K562 (cell line): Measurements from ENCODE around the gene PPP4R1. TPM values are rescaled to one million over a fixed set of nuclear protein-coding genes. Genes with fewer than 3 reads are reported as not detected.

Experiments
- ATF4 ChIP-seq: fragments of 450-650 bp; formaldehyde crosslinking; IDR thresholded peaks from 2 replicates; pipeline ENCODE4 v1.4.0; 2022; ENCODE audit warnings: mild to moderate bottlenecking, moderate library complexity
- CLOCK ChIP-seq: fragments of 250-450 bp; sonication (Bioruptor Pico); IDR thresholded peaks from 2 replicates; pipeline ENCODE4 v1.4.0; 2020; ENCODE audit warnings: mild to moderate bottlenecking, moderate library complexity, borderline replicate concordance
- DACH1 ChIP-seq: fragments of 450-650 bp; IDR thresholded peaks from 2 replicates; pipeline ENCODE4 v1.6.1; 2018; ENCODE audit not compliant: partially characterized antibody
- EHMT2 ChIP-seq: fragments of 450-650 bp; IDR thresholded peaks from 2 replicates; pipeline ENCODE4 v1.6.1; 2018; ENCODE audit warnings: antibody characterized with exemption
- ELK3 ChIP-seq: fragments of 450-650 bp; formaldehyde crosslinking; IDR thresholded peaks from 2 replicates; pipeline ENCODE4 v1.4.0; 2020; ENCODE audit warnings: mild to moderate bottlenecking
- HEY1 ChIP-seq: fragments of 250-450 bp; sonication (Bioruptor Pico); IDR thresholded peaks from 2 replicates; pipeline ENCODE4 v1.5.0; 2020; ENCODE audit warnings: mild to moderate bottlenecking, moderate library complexity, borderline replicate concordance
- MAFF ChIP-seq: IDR thresholded peaks from 2 replicates; pipeline ENCODE4 v1.6.1; 2012; ENCODE audit warnings: low read length, improper control_type of control experiment
- PREB ChIP-seq: sonication (generic); formaldehyde crosslinking; IDR thresholded peaks from 2 replicates; pipeline ENCODE4 v1.8.1; 2023; ENCODE audit warnings: mild to moderate bottlenecking, missing genetic modification reagents
- PRMT5 ChIP-seq: sonication (generic); formaldehyde crosslinking; IDR thresholded peaks from 2 replicates; pipeline ENCODE4 v1.5.0; 2020; ENCODE audit warnings: missing genetic modification reagents
- TCF3 ChIP-seq: sonication (generic); formaldehyde crosslinking; IDR thresholded peaks from 2 replicates; pipeline ENCODE4 v1.4.0; 2020; ENCODE audit warnings: mild to moderate bottlenecking, missing genetic modification reagents
- ZHX1 ChIP-seq: fragments of 150-350 bp; conservative IDR thresholded peaks from 2 replicates; pipeline ENCODE4 v1.6.1; 2014; ENCODE audit warnings: low read length
- ZNF12 ChIP-seq: sonication (generic); formaldehyde crosslinking; IDR thresholded peaks from 2 replicates; pipeline ENCODE4 v1.4.0; 2020; ENCODE audit warnings: mild to moderate bottlenecking, missing genetic modification reagents
- ZNF511 ChIP-seq: sonication (generic); formaldehyde crosslinking; IDR thresholded peaks from 2 replicates; pipeline ENCODE4 v1.8.0; 2022; ENCODE audit warnings: mild to moderate bottlenecking, missing genetic modification reagents
- ZNF609 ChIP-seq: sonication (generic); formaldehyde crosslinking; IDR thresholded peaks from 2 replicates; pipeline ENCODE4 v1.8.1; 2023; ENCODE audit warnings: missing genetic modification reagents, mild to moderate bottlenecking, borderline replicate concordance
- polyA plus RNA-seq, 8 experiments: library from polyadenylated mRNA; depleted of rRNA in 4 of 8; stranded (reverse) in 5 of 8; unstranded in 3 of 8; fragments of >200 nt; fragmentation: Nextera tagmentation in 2 of 8; fragmentation: Illumina TruSeq in 1 of 8; extraction: Ambion mirVana in 2 of 8; extraction: Trizol in 1 of 8; gene quantifications; 2 replicates each; pipeline versions ENCODE4 v1.2.1 to v1.2.3, GENCODE V29; 2011 to 2014; ENCODE audit warnings: inconsistent platforms in 1 of 8, missing spikeins in 1 of 8
- total RNA-seq, 7 experiments: library from RNA; depleted of rRNA in 6 of 7; stranded (reverse); fragments of >200 nt in 6 of 7; fragmentation: Illumina TruSeq in 2 of 7; extraction: Trizol in 2 of 7; gene quantifications; 2 replicates each; pipeline versions ENCODE4 v1.2.1 to v1.2.3, GENCODE V29; 2011 to 2021; ENCODE audit warnings: low replicate concordance in 1 of 7

Gene PPP4R1
- total and polyA plus RNA-seq, 9 of the 15 experiments (the other 6 are each of a cell fraction or from before 2014, with no cell fraction given) = 23.5 to 136 (median 84.5) TPM

GRCh38 chr18:9575558-9575957 lies 38.8 kb downstream of the PPP4R1 start (continued):
- no peak for TF ChIP-seq ZHX1
- peak; percentile 8; the same call in 1 of the 2 replicates for TF ChIP-seq TCF3 (CRISPR knock-in tag)
- no peak for TF ChIP-seq PREB (CRISPR knock-in tag)
- no peak for TF ChIP-seq ZNF609 (CRISPR knock-in tag)
- TF ChIP-seq ELK3 (CRISPR knock-in tag) = no peak
- TF ChIP-seq ZNF511 (CRISPR knock-in tag) = no peak
- TF ChIP-seq EHMT2 = no peak
- TF ChIP-seq ZNF12 (CRISPR knock-in tag) = no peak
- no peak for TF ChIP-seq DACH1
- peak; percentile 74; the same call in 1 of the 2 replicates for TF ChIP-seq HEY1
- 0 out of 2 replicates have a peak, but pooled peaks have one; percentile 4 for TF ChIP-seq MAFF
- TF ChIP-seq CLOCK (CRISPR knock-in tag) = no peak
- TF ChIP-seq PRMT5 = no peak
- TF ChIP-seq ATF4 (CRISPR knock-in tag) = no peak
